Measurements from ENCODE around the gene FERMT2. TPM values are rescaled to one million over a fixed set of nuclear protein-coding genes. Genes with fewer than 3 reads are reported as not detected.
A peak's percentile ranks its signal among the peaks of the same experiment; 100 is the strongest.

FERMT2 gene
- total RNA-seq, 1 donor from 2014 or later = 304 TPM

DNA sequence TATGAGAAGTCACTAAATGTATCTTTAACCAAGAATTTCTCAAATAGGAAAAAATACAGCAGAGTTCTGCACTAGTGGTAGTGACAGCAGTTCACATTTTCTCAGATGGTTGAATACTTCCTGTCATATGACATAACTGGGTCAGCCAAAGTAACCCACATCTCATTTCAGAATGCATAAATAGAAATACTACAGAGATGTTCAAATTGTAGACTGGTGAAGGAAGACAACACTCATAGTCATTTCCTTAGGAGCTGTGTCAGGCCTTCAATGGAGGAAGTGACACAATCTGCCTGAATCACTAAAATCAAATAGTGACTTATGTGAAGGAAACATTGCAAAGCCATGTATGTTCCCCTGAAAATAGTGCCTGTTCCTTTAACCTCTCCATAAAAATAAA, 32.4 kb downstream of the FERMT2 start:
- Mint-ChIP-seq H3K4me1 (ENCODE audit: unreplicated experiment) (peaks cover 84% of the 10 kb centered on the region), H3K9me3 (ENCODE audit: unreplicated experiment) (no peaks in the 10 kb centered on the region), H3K36me3 (ENCODE audit: unreplicated experiment) (peaks cover 19% of the 10 kb centered on the region), H3K4me3 (ENCODE audit: unreplicated experiment) (no peak overlapping the region), H3K27me3 (ENCODE audit: unreplicated experiment) (no peaks in the 10 kb centered on the region), H3K27ac (ENCODE audit: unreplicated experiment) (peak overlapping the region; percentile 80)
- TF ChIP-seq, protein P1, sequence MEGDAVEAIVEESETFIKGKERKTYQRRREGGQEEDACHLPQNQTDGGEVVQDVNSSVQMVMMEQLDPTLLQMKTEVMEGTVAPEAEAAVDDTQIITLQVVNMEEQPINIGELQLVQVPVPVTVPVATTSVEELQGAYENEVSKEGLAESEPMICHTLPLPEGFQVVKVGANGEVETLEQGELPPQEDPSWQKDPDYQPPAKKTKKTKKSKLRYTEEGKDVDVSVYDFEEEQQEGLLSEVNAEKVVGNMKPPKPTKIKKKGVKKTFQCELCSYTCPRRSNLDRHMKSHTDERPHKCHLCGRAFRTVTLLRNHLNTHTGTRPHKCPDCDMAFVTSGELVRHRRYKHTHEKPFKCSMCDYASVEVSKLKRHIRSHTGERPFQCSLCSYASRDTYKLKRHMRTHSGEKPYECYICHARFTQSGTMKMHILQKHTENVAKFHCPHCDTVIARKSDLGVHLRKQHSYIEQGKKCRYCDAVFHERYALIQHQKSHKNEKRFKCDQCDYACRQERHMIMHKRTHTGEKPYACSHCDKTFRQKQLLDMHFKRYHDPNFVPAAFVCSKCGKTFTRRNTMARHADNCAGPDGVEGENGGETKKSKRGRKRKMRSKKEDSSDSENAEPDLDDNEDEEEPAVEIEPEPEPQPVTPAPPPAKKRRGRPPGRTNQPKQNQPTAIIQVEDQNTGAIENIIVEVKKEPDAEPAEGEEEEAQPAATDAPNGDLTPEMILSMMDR (IDR thresholded peaks at IDR 0.05) = no peak
- DNase-seq (ENCODE audit: extremely low spot score, unreplicated experiment) = no peak

DNA sequence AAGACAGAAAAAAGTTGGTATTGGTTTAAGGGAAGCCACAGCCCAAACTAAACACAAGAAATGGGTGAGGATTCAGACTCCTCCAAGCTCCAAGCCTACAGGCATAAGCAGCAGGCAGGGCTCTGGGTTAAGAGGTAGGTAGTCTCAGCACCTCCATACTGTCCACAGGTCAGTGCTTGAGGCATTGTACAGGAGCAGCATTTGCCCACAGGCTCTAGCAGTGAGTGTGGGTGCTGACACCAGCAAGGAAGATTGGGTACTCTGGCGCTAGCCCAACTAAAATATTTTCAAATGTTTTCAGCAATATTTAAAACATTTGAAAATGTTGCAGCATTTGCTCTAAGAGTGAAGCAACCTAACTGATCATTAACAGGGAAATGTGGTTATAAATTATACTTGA, 33.1 kb downstream of the FERMT2 start:
- Mint-ChIP-seq H3K27me3 (ENCODE audit: unreplicated experiment) (no peaks in the 10 kb centered on the region), H3K36me3 (ENCODE audit: unreplicated experiment) (peaks cover 24% of the 10 kb centered on the region), H3K4me1 (ENCODE audit: unreplicated experiment) (peaks cover 82% of the 10 kb centered on the region), H3K27ac (ENCODE audit: unreplicated experiment) (peak overlapping the region; percentile 91), H3K9me3 (ENCODE audit: unreplicated experiment) (no peaks in the 10 kb centered on the region), H3K4me3 (ENCODE audit: unreplicated experiment) (peak overlapping the region; percentile 3)
- DNase-seq (ENCODE audit: extremely low spot score, unreplicated experiment) = no peak
- TF ChIP-seq, protein P1 (IDR thresholded peaks at IDR 0.05) = no peak

DNA sequence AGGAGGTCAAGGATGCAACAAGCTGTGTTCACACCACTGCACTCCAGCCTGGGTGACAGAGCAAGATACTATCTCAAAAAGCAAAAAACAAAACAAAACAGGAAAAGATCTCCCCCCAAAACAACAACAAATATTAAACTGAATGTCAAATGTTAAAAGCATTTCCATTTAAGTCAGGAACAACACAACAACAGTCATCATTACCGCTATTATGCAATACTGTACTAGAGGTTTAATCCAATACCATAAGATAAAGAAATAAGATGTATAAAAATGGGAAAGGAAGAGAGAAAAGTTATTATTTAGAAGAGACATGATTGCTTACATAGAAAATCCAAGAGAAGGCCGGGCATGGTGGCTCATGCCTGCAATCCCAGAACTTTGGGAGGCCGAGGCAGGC, 36.6 kb downstream of the FERMT2 start:
- TF ChIP-seq, protein P1 (IDR thresholded peaks at IDR 0.05) = no peak
- H3K27ac Mint-ChIP-seq (ENCODE audit: unreplicated experiment) = peak overlapping the region; percentile 46

DNA sequence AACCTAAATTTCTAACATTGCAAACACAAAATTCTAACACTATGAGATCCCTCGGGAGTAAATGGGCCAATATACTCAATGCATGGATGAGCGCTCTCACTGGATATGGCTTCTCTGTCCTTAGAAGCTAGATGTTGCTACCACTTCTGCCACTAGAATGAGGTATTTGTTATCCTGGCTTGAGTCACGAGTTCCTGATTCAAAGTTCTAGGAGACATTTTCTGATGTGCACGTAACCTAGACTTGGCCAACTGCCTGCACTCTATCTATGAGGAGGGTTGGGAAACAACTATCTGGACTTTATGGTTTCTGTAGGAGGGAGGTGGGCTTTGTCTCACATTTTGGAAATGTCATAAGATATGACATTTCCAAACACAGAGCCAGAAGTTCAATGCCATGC, 37.6 kb downstream of the FERMT2 start:
- no peak overlapping the region for H3K4me3 Mint-ChIP-seq (ENCODE audit: unreplicated experiment)
- no peaks in the 10 kb centered on the region for H3K27me3 Mint-ChIP-seq (ENCODE audit: unreplicated experiment)
- peaks cover 56% of the 10 kb centered on the region for H3K4me1 Mint-ChIP-seq (ENCODE audit: unreplicated experiment)
- peak overlapping the region; percentile 21 for H3K27ac Mint-ChIP-seq (ENCODE audit: unreplicated experiment)
- DNase-seq (ENCODE audit: extremely low spot score, unreplicated experiment) = no peak
- TF ChIP-seq, protein P1 (IDR thresholded peaks at IDR 0.05) = no peak
- peaks cover 29% of the 10 kb centered on the region for H3K36me3 Mint-ChIP-seq (ENCODE audit: unreplicated experiment)
- H3K9me3 Mint-ChIP-seq (ENCODE audit: unreplicated experiment) = no peaks in the 10 kb centered on the region

More for the DNA sequence above, 36.6 kb downstream of the FERMT2 start:
- Mint-ChIP-seq H3K36me3 (ENCODE audit: unreplicated experiment) (peaks cover 25% of the 10 kb centered on the region), H3K4me3 (ENCODE audit: unreplicated experiment) (no peak overlapping the region), H3K27me3 (ENCODE audit: unreplicated experiment) (no peaks in the 10 kb centered on the region), H3K9me3 (ENCODE audit: unreplicated experiment) (no peaks in the 10 kb centered on the region), H3K4me1 (ENCODE audit: unreplicated experiment) (peaks cover 61% of the 10 kb centered on the region)
- no peak for DNase-seq (ENCODE audit: extremely low spot score, unreplicated experiment)

DNA sequence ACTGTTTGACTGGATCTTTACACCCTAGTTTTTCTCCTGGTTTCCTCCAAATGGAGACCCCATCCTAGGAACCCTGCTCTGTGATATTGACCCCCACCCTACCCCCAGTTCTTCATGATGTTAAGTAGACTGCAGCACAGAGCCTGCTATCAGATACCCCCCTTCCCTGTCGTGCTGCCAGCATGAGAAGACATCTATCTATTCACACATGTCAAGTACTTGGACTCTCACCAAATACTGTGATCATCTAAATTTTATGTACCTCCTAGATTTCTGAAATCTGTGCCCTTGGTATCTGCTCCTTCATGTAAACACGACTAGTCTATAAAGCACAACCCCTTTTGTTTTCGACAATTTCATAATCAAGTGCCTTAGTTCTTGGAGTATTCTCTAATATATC, 38.9 kb downstream of the FERMT2 start:
- H3K9me3 Mint-ChIP-seq (ENCODE audit: unreplicated experiment) = no peaks in the 10 kb centered on the region
- DNase-seq (ENCODE audit: extremely low spot score, unreplicated experiment) = no peak
- H3K4me1 Mint-ChIP-seq (ENCODE audit: unreplicated experiment) = peaks cover 58% of the 10 kb centered on the region
- H3K4me3 Mint-ChIP-seq (ENCODE audit: unreplicated experiment) = no peak overlapping the region
- H3K27me3 Mint-ChIP-seq (ENCODE audit: unreplicated experiment) = no peaks in the 10 kb centered on the region
- peaks cover 42% of the 10 kb centered on the region for H3K36me3 Mint-ChIP-seq (ENCODE audit: unreplicated experiment)
- peak overlapping the region; percentile 8 for H3K27ac Mint-ChIP-seq (ENCODE audit: unreplicated experiment)
- TF ChIP-seq, protein P1 (IDR thresholded peaks at IDR 0.05) = no peak
